Measurements from ENCODE around the gene OGFR.

Gene OGFR

GRCh38 chr20:62827311-62828038 is 22.8 kb downstream of the OGFR start:
- ATAC-seq, result no peak

GRCh38 chr20:62828051-62828450 is 23.4 kb downstream of the OGFR start:
- ATAC-seq, result no peak

- no peak for ATAC-seq
These were observed 24.0 kb downstream of the OGFR start for GRCh38 chr20:62828511-62829230.

- no peak for ATAC-seq
These were observed 24.9 kb downstream of the OGFR start for GRCh38 chr20:62829231-62830230.

GRCh38 chr20:62830251-62830650 is 25.6 kb downstream of the OGFR start:
- no peak for ATAC-seq

GRCh38 chr20:62830821-62831220 is 26.2 kb downstream of the OGFR start:
- no peak for ATAC-seq

- no peak for ATAC-seq
These were observed 26.7 kb downstream of the OGFR start for GRCh38 chr20:62831361-62831788.

GRCh38 chr20:62831854-62832211 is 27.2 kb downstream of the OGFR start:
- no peak for ATAC-seq

- peak; percentile 33 to 62 for ATAC-seq
These were observed 27.7 kb downstream of the OGFR start for GRCh38 chr20:62832212-62832922.

GRCh38 chr20:62832951-62833391 is 28.3 kb downstream of the OGFR start:
- no peak for ATAC-seq

- ATAC-seq, result no peak
These were observed 30.5 kb downstream of the OGFR start for GRCh38 chr20:62834967-62835730.

GRCh38 chr20:62835931-62836861 is 31.6 kb downstream of the OGFR start:
- no peak for ATAC-seq

GRCh38 chr20:62836967-62837490 is 32.4 kb downstream of the OGFR start:
- ATAC-seq, result no peak

- ATAC-seq, result no peak
These were observed 33.1 kb downstream of the OGFR start for GRCh38 chr20:62837790-62838127.

GRCh38 chr20:62838128-62838891 is 33.7 kb downstream of the OGFR start:
- no peak for ATAC-seq

GRCh38 chr20:62839261-62839660 is 34.6 kb downstream of the OGFR start:
- no peak for ATAC-seq

GRCh38 chr20:62839816-62840215 is 35.2 kb downstream of the OGFR start:
- ATAC-seq, result no peak

GRCh38 chr20:62840244-62841197 is 35.9 kb downstream of the OGFR start:
- no peak for ATAC-seq

Data from activated CD4-positive, CD25-positive, alpha-beta regulatory T cell treated with anti-CD3 and anti-CD28 coated beads, Interleukin-2, amount 50 U/mL, for 24 hours (primary cell).